Upper lobe of left lung (tissue), 6 donors: ENCODE data around the gene IGFL2. TPM values are rescaled to one million over a fixed set of nuclear protein-coding genes. Genes with fewer than 3 reads are reported as not detected.
"Not testable (repeated sequence)": the region's sequence is repeated elsewhere in the genome, so short reads cannot be mapped to it uniquely, and the experiment has no call there.

Experiments used
- ATAC-seq, 2 donors: fragments of 200-7000 bp; cut with Tn5 transposase; one replicate each; pipeline ENCODE4 v1.9.1; 2022; ENCODE audit warnings: mild to moderate bottlenecking in 2 of 2, moderate library complexity in 2 of 2; ENCODE audit not compliant: low FRiP score in 2 of 2
- DNase-seq, 2 donors: peaks; one replicate each; pipeline ENCODE4 v3.0.0-alpha.2; 2019 to 2020
- H3K27ac ChIP-seq, 4 donors: fragments of 200-600 bp; sonication (generic); one replicate each; pipeline ENCODE4 v1.5.1; 2016 to 2019
- H3K27me3 ChIP-seq, 4 donors: fragments of 200-600 bp; sonication (generic); one replicate each; pipeline ENCODE4 v1.5.1; 2017 to 2019
- H3K36me3 ChIP-seq, 4 donors: fragments of 200-600 bp; sonication (generic); one replicate each; pipeline ENCODE4 v1.5.1; 2016 to 2019
- H3K4me1 ChIP-seq, 4 donors: fragments of 200-600 bp; sonication (generic); one replicate each; pipeline ENCODE4 v1.5.1; 2018 to 2019
- H3K4me3 ChIP-seq, 4 donors: fragments of 200-600 bp; sonication (generic); one replicate each; pipeline ENCODE4 v1.5.1; 2017 to 2019; ENCODE audit warnings: mild to moderate bottlenecking in 2 of 4, moderate library complexity in 1 of 4
- H3K9me3 ChIP-seq, 4 donors: fragments of 200-600 bp; sonication (generic); one replicate each; pipeline ENCODE4 v1.5.1; 2018 to 2019
- CTCF ChIP-seq, 6 experiments: fragments of 450-650 bp in 4 of 6; fragments of 200-600 bp in 2 of 6; sonication (generic) in 2 of 6; IDR thresholded peaks; one replicate each; pipeline ENCODE4 v1.5.1; 2016 to 2019; ENCODE audit warnings: antibody characterized with exemption in 6 of 6
- EP300 ChIP-seq, 4 donors: sonication (generic); formaldehyde crosslinking; IDR thresholded peaks; one replicate each; pipeline ENCODE4 v1.5.1; 2017; ENCODE audit warnings: antibody characterized with exemption in 4 of 4, control low read depth in 2 of 4
- POLR2A ChIP-seq, 4 donors: fragments of 450-650 bp; IDR thresholded peaks; one replicate each; pipeline ENCODE4 v1.5.1; 2016 to 2017; ENCODE audit warnings: antibody characterized with exemption in 4 of 4, mild to moderate bottlenecking in 2 of 4
- POLR2AphosphoS5 ChIP-seq, 2 donors: sonication (generic); formaldehyde crosslinking; IDR thresholded peaks; one replicate each; pipeline ENCODE4 v1.5.1; 2017; ENCODE audit warnings: antibody characterized with exemption in 2 of 2
- WGBS, 2 donors: methylation state at CpG; one replicate each; pipeline ENCODE4 v1.1.5; 2017 to 2018; 5-methylcytosine and 5-hydroxymethylcytosine counted together
- total RNA-seq, 6 donors: library from RNA; depleted of rRNA in 4 of 6; stranded (reverse); fragments of >200 nt in 4 of 6; gene quantifications; one replicate each; pipeline versions ENCODE4 v1.1.0 to v1.2.1, GENCODE V29; 2016 to 2021
- donor health status: DM: no; HTN: no; CAD: no; lungs with moderate emphysema.
- donor health status: DM: no; HTN: yes; CAD: no; lungs with severe emphysema.

IGFL2 gene
- under 1 TPM in 1 of 6 donors, not detected in 5; 0.51 TPM for total RNA-seq

- Histone ChIP-seq H3K27ac (no peak within 1 kb of the TSS), H3K4me1 (no peaks in the 10 kb centered on the region), H3K27me3 (no peaks in the 10 kb centered on the region), H3K36me3 (no peaks in the 10 kb centered on the region), H3K4me3 (no peak within 1 kb of the TSS), H3K9me3 (no peaks in the 10 kb centered on the region)
- TF ChIP-seq CTCF (IDR thresholded peaks at IDR 0.05) (no peak), EP300 (IDR thresholded peaks at IDR 0.05) (no peak), POLR2AphosphoS5 (IDR thresholded peaks at IDR 0.05) (no peak), POLR2A (IDR thresholded peaks at IDR 0.05) (no peak)
- ATAC-seq (peak; percentile 19 to 46), DNase-seq (no peak)
- 63 to 71% methylated on average over 6 of the region's 6 CpGs for WGBS, 2 donors
Observed at GRCh38 chr19:46147791-46148288, at the start of gene IGFL2. IGFL2 (plus strand) TSS chr19:46148238; CDS start chr19:46148279, 41 bp downstream.

DNA sequence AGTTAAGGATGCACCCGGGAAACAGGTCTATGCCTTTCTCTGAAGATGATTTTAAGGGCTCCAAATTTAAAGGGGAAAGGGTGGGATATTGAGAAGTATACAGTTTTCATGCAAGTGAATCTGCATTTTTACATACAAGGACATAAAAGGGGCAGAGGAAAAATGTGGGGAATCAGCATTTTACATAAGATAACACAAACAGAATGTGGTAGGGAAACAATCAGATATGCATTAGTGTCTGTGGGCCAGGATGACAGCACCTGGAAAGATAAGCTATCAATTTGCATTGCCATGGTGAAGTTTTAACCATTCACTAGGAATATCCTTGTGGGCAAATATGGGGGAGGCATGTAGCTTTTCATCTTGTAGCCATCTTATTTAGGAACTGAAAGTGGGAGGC, 47.7 kb upstream of the IGFL2 start:
- H3K4me1 ChIP-seq, result no peaks in the 10 kb centered on the region
- H3K36me3 ChIP-seq, result no peaks in the 10 kb centered on the region
- no peak for DNase-seq
- H3K27me3 ChIP-seq, result no peaks in the 10 kb centered on the region
- 81 to 82% methylated on average over 1 of the region's 1 CpG for WGBS, 2 donors
- TF ChIP-seq POLR2AphosphoS5 (IDR thresholded peaks at IDR 0.05) (no peak), POLR2A (IDR thresholded peaks at IDR 0.05) (no peak), CTCF (IDR thresholded peaks at IDR 0.05) (no peak), EP300 (IDR thresholded peaks at IDR 0.05) (no peak)
- no peak overlapping the region for H3K4me3 ChIP-seq
- H3K9me3 ChIP-seq, result peaks cover 0 to 13% (median 9%) of the 10 kb centered on the region in 4 donors
- no peak for ATAC-seq
- no peak overlapping the region for H3K27ac ChIP-seq

DNA sequence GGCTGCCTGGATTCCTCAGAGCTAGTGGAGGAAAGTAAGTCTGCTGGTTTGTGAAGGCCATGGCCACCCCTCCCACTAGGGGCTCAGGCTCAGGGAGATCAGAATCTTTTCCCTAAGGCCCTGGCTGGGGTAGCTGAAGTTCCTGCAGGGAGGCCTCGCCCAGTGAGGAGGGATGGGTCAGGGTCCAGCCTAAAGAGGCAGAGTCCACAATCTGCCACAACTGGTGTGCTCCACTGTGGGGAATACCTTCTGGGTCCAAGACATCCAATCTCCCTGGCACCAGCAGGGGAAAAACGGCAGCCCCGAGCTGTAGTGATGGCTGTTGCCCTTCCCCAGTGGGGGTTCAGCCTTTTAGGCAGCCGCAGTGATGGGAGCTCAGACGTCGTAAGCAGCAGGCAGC, 46.7 kb upstream of the IGFL2 start:
- Histone ChIP-seq H3K36me3 (no peaks in the 10 kb centered on the region), H3K27me3 (no peaks in the 10 kb centered on the region), H3K4me1 (no peaks in the 10 kb centered on the region), H3K9me3 (peaks cover 0 to 14% (median 11%) of the 10 kb centered on the region in 4 donors), H3K27ac (no peak overlapping the region), H3K4me3 (no peak overlapping the region)
- DNase-seq, result no peak
- no peak for TF ChIP-seq POLR2AphosphoS5 (IDR thresholded peaks at IDR 0.05)
- TF ChIP-seq CTCF (IDR thresholded peaks at IDR 0.05), result no peak
- TF ChIP-seq EP300 (IDR thresholded peaks at IDR 0.05), result no peak
- no peak for TF ChIP-seq POLR2A (IDR thresholded peaks at IDR 0.05)
- WGBS, 2 donors, result 68% methylated on average over 6 of the region's 6 CpGs; no CpG with 5 or more reads in 1 of the 2 donors
- no peak for ATAC-seq

DNA sequence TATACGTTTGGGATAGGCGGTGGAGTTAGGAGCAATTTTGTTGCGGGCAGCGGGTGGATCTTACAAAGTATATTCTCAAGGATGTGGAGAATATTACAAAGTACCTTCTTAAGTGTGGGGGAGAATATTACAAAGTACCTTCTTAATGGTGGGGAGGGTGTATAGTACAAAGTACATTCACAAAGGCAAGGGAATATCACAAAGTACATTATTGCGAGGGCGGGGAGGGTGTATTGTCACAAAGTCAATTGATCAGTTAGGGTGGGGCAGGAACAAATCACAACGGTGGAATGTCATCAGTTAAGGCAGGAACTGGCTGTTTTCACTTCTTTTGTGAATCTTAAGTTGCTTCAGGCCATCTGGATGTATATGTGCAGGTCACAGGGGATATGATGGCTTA, 45.7 kb upstream of the IGFL2 start:
- H3K27me3 ChIP-seq, ATAC-seq, H3K36me3 ChIP-seq, H3K4me3 ChIP-seq, H3K4me1 ChIP-seq, H3K27ac ChIP-seq, DNase-seq: not testable (repeated sequence)
- 79 to 82% methylated on average over 7 of the region's 7 CpGs for WGBS, 2 donors
- peaks cover 0 to 14% (median 6%) of the 10 kb centered on the region in 4 donors for H3K9me3 ChIP-seq

DNA sequence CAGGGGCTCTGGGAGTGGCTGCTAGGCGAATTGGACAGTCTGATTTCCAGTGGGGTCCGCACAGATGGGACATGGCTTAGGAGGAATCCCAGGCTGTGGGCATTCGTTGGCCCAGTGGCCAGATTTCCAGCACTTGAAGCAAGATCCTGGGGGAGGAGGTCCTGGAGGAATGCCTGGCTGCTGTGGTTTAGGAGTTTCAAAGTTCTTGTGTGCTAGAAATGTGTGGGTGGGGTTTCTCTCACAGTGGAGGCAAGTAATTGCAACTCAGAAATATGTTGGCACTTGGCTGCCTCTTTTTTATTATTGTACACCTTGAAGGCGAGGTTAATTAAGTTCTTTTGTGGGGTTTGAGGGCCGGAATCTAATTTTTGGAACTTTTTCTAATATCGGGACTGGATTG, 40.7 kb upstream of the IGFL2 start:
- Histone ChIP-seq H3K4me3 (no peak overlapping the region), H3K27ac (no peak overlapping the region), H3K27me3 (no peaks in the 10 kb centered on the region), H3K4me1 (no peaks in the 10 kb centered on the region), H3K9me3 (peaks cover 0 to 14% (median 0%) of the 10 kb centered on the region in 4 donors), H3K36me3 (no peaks in the 10 kb centered on the region)
- DNase-seq, result no peak
- ATAC-seq, result no peak
- TF ChIP-seq POLR2A (IDR thresholded peaks at IDR 0.05) (no peak), POLR2AphosphoS5 (IDR thresholded peaks at IDR 0.05) (no peak), EP300 (IDR thresholded peaks at IDR 0.05) (no peak), CTCF (IDR thresholded peaks at IDR 0.05) (no peak)
- 66 to 81% methylated on average over 5 to 6 of the region's 6 CpGs for WGBS, 2 donors
